HepG2 (cell line): ENCODE measurements around the gene GPR62. TPM values are rescaled to one million over a fixed set of nuclear protein-coding genes. Genes with fewer than 3 reads are reported as not detected.

Source experiments
- ATF1 ChIP-seq: IDR thresholded peaks from 2 replicates; pipeline ENCODE4 v1.6.1; 2016; ENCODE audit warnings: mild to moderate bottlenecking, control low read depth
- CBFB ChIP-seq: sonication (generic); formaldehyde crosslinking; IDR thresholded peaks from 2 replicates; pipeline ENCODE4 v1.4.0; 2020; ENCODE audit warnings: missing genetic modification reagents
- CCDC6 ChIP-seq: sonication (generic); formaldehyde crosslinking; IDR thresholded peaks from 2 replicates; pipeline ENCODE4 v1.8.1; 2022; ENCODE audit warnings: mild to moderate bottlenecking, missing genetic modification reagents, moderate library complexity
- FOXA3 ChIP-seq: IDR thresholded peaks from 2 replicates; pipeline ENCODE4 v1.6.1; 2016; ENCODE audit warnings: missing genetic modification reagents, missing compliant biosample characterization
- GATA4 ChIP-seq: sonication (generic); IDR thresholded peaks from 2 replicates; pipeline ENCODE4 v1.6.1; 2016; ENCODE audit warnings: antibody characterized with exemption, low read depth, borderline replicate concordance
- GTF2F1 ChIP-seq: fragments of 150-350 bp; IDR thresholded peaks from 2 replicates; pipeline ENCODE4 v1.6.1; 2014; ENCODE audit warnings: low read length
- KAT7 ChIP-seq: IDR thresholded peaks from 2 replicates; pipeline ENCODE4 v1.6.1; 2018; ENCODE audit warnings: borderline replicate concordance, missing compliant biosample characterization
- NFIC ChIP-seq: IDR thresholded peaks from 2 replicates; pipeline ENCODE4 v1.6.1; 2012; ENCODE audit warnings: mild to moderate bottlenecking, low read length, inconsistent platforms
- POLR2AphosphoS2 ChIP-seq: IDR thresholded peaks from 2 replicates; pipeline ENCODE4 v1.6.1; 2011; ENCODE audit warnings: low read depth, low read length, improper control_type of control experiment
- SMAD3 ChIP-seq: sonication (generic); formaldehyde crosslinking; IDR thresholded peaks from 2 replicates; pipeline ENCODE4 v1.4.0; 2020; ENCODE audit warnings: missing genetic modification reagents
- SOX5 ChIP-seq: IDR thresholded peaks from 2 replicates; pipeline ENCODE4 v1.6.1; 2016; ENCODE audit warnings: borderline replicate concordance
- ZBTB46 ChIP-seq: sonication (generic); formaldehyde crosslinking; IDR thresholded peaks from 2 replicates; pipeline ENCODE4 v1.4.0; 2020; ENCODE audit warnings: mild to moderate bottlenecking, missing genetic modification reagents, borderline replicate concordance
- ZFAT ChIP-seq: sonication (generic); formaldehyde crosslinking; conservative IDR thresholded peaks from 2 replicates; pipeline ENCODE4 v1.8.1; 2023; ENCODE audit warnings: missing genetic modification reagents, inconsistent platforms
- ZNF142 ChIP-seq: sonication (generic); formaldehyde crosslinking; IDR thresholded peaks from 2 replicates; pipeline ENCODE4 v1.4.0; 2020; ENCODE audit warnings: missing genetic modification reagents
- ZNF207 ChIP-seq: fragments of 450-650 bp; IDR thresholded peaks from 2 replicates; pipeline ENCODE4 v1.6.1; 2016; ENCODE audit warnings: antibody characterized with exemption, borderline replicate concordance
- ZNF34 ChIP-seq: sonication (generic); formaldehyde crosslinking; IDR thresholded peaks from 2 replicates; pipeline ENCODE4 v1.4.0; 2020; ENCODE audit warnings: mild to moderate bottlenecking, missing genetic modification reagents, borderline replicate concordance
- ZNF574 ChIP-seq: sonication (generic); formaldehyde crosslinking; IDR thresholded peaks from 2 replicates; pipeline ENCODE4 v1.4.0; 2020; ENCODE audit warnings: missing genetic modification reagents
- ZNF598 ChIP-seq: sonication (generic); formaldehyde crosslinking; IDR thresholded peaks from 2 replicates; pipeline ENCODE4 v1.5.1; 2020; ENCODE audit warnings: mild to moderate bottlenecking, missing genetic modification reagents, borderline replicate concordance
- polyA plus RNA-seq, 8 experiments: library from polyadenylated mRNA; depleted of rRNA in 3 of 8; stranded (reverse) in 7 of 8; unstranded in 1 of 8; fragments of >200 nt; fragmentation: Illumina TruSeq in 4 of 8; extraction: Trizol in 4 of 8; gene quantifications; 2 replicates each; pipeline versions ENCODE4 v1.2.1 to v1.2.3, GENCODE V29; 2011 to 2016; ENCODE audit warnings: low read depth in 4 of 8, missing spikeins in 1 of 8, mixed read lengths in 1 of 8; ENCODE audit not compliant: insufficient read depth in 1 of 8
- total RNA-seq, 5 experiments: library from RNA; depleted of rRNA; stranded (reverse); fragments of >200 nt; fragmentation: Illumina TruSeq; extraction: Trizol; gene quantifications; 2 replicates each; pipeline ENCODE4 v1.2.3, GENCODE V29; 2016; ENCODE audit warnings: low read depth in 1 of 5

The GPR62 gene
- total and polyA plus RNA-seq, 2 of the 13 experiments (the other 11 are each of a cell fraction or from before 2014, with no cell fraction given) = not detected

GRCh38 chr3:51995346-51996163, 40.4 kb downstream of the GPR62 start, which contains the start of gene RPL29 (continued):
- TF ChIP-seq ZBTB46 (CRISPR knock-in tag) (peak; percentile 53; the same call in 1 of the 2 replicates), ZNF142 (peak; percentile 77; the same call in 1 of the 2 replicates), CBFB (CRISPR knock-in tag) (peak; percentile 92), ZNF34 (CRISPR knock-in tag) (no peak), GTF2F1 (peak; percentile 91; the same call in 1 of the 2 replicates), POLR2AphosphoS2 (peak; percentile 86; the same call in 1 of the 2 replicates), NFIC (peak; percentile 61; the same call in 1 of the 2 replicates), ZNF207 (no peak), ATF1 (CRISPR knock-in tag) (no peak), CCDC6 (CRISPR knock-in tag) (0 out of 2 replicates have a peak, but pooled peaks have one; percentile 24), FOXA3 (CRISPR knock-in tag) (peak; percentile 79), GATA4 (peak; percentile 34; the same call in 1 of the 2 replicates), SMAD3 (CRISPR knock-in tag) (no peak), ZNF598 (CRISPR knock-in tag) (no peak; the same call in 1 of the 2 replicates), ZFAT (CRISPR knock-in tag) (peak; percentile 74; the same call in 1 of the 2 replicates), KAT7 (CRISPR knock-in tag) (peak; percentile 80; the same call in 1 of the 2 replicates), SOX5 (CRISPR knock-in tag) (peak; percentile 77), ZNF574 (CRISPR knock-in tag) (peak; percentile 96)
